ENCODE measurements around the gene AMIGO2. TPM values are rescaled to one million over a fixed set of nuclear protein-coding genes. Genes with fewer than 3 reads are reported as not detected.

Gene AMIGO2
- total RNA-seq, 1 experiment from 2014 or later, result 8.6 TPM

DNA sequence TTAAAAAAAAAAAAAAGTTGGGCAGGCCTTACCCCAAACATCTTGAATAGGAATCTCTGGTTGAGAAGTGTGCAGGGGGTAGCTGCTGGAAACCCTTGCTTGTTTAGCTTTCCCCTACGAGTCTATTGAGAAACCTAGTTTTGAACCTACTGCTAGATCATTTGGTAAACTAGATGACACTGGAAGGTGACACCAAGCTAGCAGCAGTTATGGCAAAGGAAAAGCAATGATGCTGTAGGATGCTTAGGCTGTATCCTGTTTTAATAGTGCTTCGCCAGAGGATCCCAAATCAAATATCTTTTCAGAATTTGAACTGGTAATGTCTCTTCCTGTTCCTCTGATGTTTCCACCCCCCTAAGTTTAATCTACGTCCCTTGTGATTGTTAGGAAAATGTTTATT, 5.8 kb downstream of the AMIGO2 start:
- Histone ChIP-seq H3K79me2 (ENCODE audit: insufficient read depth, low read length) (no peaks in the 10 kb centered on the region), H3K14ac (ENCODE audit: insufficient read depth, low read length) (no peak overlapping the region), H3K23ac (ENCODE audit: insufficient read length, low read depth, low read length) (no peak overlapping the region), H4K20me1 (ENCODE audit: control insufficient read depth, insufficient read depth, insufficient read length) (no peaks in the 10 kb centered on the region), H3T11ph (ENCODE audit: low read length) (no peak overlapping the region), H2BK120ac (ENCODE audit: low read depth, low read length, poor library complexity, severe bottlenecking) (no peak overlapping the region), H2BK15ac (ENCODE audit: low read depth, low read length) (no peak overlapping the region), H2AK5ac (ENCODE audit: insufficient read length, low read length) (no peak overlapping the region), H3K4ac (ENCODE audit: low read depth, low read length) (no peak overlapping the region), H3K23me2 (ENCODE audit: insufficient read length, low read depth, low read length, poor library complexity, severe bottlenecking) (no peaks in the 10 kb centered on the region), H3K9me3 (ENCODE audit: control insufficient read depth, low read depth, low read length) (no peaks in the 10 kb centered on the region), H2AFZ (ENCODE audit: low read length) (no peak overlapping the region), H2BK12ac (ENCODE audit: insufficient read length, low read depth, low read length) (no peak overlapping the region), H3K4me1 (ENCODE audit: insufficient read depth, low read length) (no peaks in the 10 kb centered on the region; the same call in 1 of the 2 replicates), H4K8ac (replicated peaks; ENCODE audit: insufficient read length, low read depth, low read length) (no peak overlapping the region), H4K5ac (ENCODE audit: insufficient read length, low read depth, low read length) (no peak overlapping the region), H3K4me2 (ENCODE audit: insufficient read depth, insufficient read length, low read length) (no peak overlapping the region), H3K9ac (ENCODE audit: extremely low read depth, insufficient read length, low read length) (no peak overlapping the region), H4K91ac (ENCODE audit: insufficient read length, low read depth, low read length) (no peak overlapping the region), H3K27me3 (ENCODE audit: insufficient read depth, low read length) (peaks cover 4% of the 10 kb centered on the region; the same call in 1 of the 2 replicates), H3K27ac (ENCODE audit: insufficient read length, low read depth, low read length) (no peak overlapping the region), H3K18ac (ENCODE audit: insufficient read length, low read depth, low read length) (no peak overlapping the region), H3K79me1 (ENCODE audit: insufficient read depth, low read depth, low read length, poor library complexity, severe bottlenecking) (no peaks in the 10 kb centered on the region), H2BK5ac (ENCODE audit: insufficient read length, low read length) (no peak overlapping the region), H3K56ac (ENCODE audit: insufficient read length, low read depth, low read length) (no peak overlapping the region), H2BK20ac (ENCODE audit: low read depth, low read length, poor library complexity, severe bottlenecking) (no peak overlapping the region)
- no peaks in the 10 kb centered on the region for H3K9me3 Mint-ChIP-seq
- no peak for TF ChIP-seq CTCF (conservative IDR thresholded peaks at IDR 0.05)
- peaks cover 0 to 5% (median 2%) of the 10 kb centered on the region in 3 experiments; a peak in 2 of 7 replicates for H3K36me3 Mint-ChIP-seq (ENCODE audit: insufficient read depth in 1 of 3, low read depth in 3 of 3)
- no CpG with 5 or more reads among the region's 3 CpGs for WGBS (ENCODE audit: extremely low coverage, insufficient read length, low lambda C conversion rate)
- no peak overlapping the region for H3K27ac Mint-ChIP-seq
- no peak for DNase-seq
- H3K4me3 Mint-ChIP-seq, result no peak overlapping the region
- H3K4me1 Mint-ChIP-seq, result peaks cover 9 to 21% of the 10 kb centered on the region in 2 experiments
- peaks cover 14% of the 10 kb centered on the region for H3K27me3 Mint-ChIP-seq (ENCODE audit: low read depth)
